OCI-LY1 (cell line): ENCODE results near the gene HLA-DPA1.

Experiments used
- H2AFZ ChIP-seq: fragments of 200-600 bp; sonication (generic), shearing (Covaris generic); 2 replicates; pipeline ENCODE4 v1.6.0; 2014; ENCODE audit warnings: antibody characterized with exemption, mild to moderate bottlenecking, low read length
- H3F3A ChIP-seq: fragments of 200-600 bp; sonication (generic), shearing (Covaris generic); 2 replicates; pipeline ENCODE4 v1.6.0; 2014; ENCODE audit warnings: mild to moderate bottlenecking, antibody characterized with exemption, low read length, moderate library complexity; ENCODE audit not compliant: insufficient read depth
- H3K27ac ChIP-seq: fragments of 200-600 bp; sonication (generic); 2 replicates; pipeline ENCODE4 v1.5.1; 2014; ENCODE audit warnings: low read length, mixed run types, mild to moderate bottlenecking, low read depth; ENCODE audit not compliant: poor library complexity, severe bottlenecking
- H3K27me3 ChIP-seq: fragments of 200-600 bp; sonication (generic); 2 replicates; pipeline ENCODE4 v1.6.0; 2014; ENCODE audit warnings: antibody characterized with exemption, mild to moderate bottlenecking, low read length, moderate library complexity; ENCODE audit not compliant: insufficient read depth
- H3K36me3 ChIP-seq: fragments of 200-600 bp; sonication (generic); 2 replicates; pipeline ENCODE4 v1.6.1; 2014; ENCODE audit warnings: mild to moderate bottlenecking, antibody characterized with exemption, low read length, moderate library complexity, mixed read lengths; ENCODE audit not compliant: insufficient read depth
- H3K4me1 ChIP-seq: fragments of 200-600 bp; sonication (generic); 2 replicates; pipeline ENCODE4 v1.5.1; 2014; ENCODE audit warnings: mild to moderate bottlenecking, low read length, moderate library complexity; ENCODE audit not compliant: insufficient read depth, severe bottlenecking
- H3K4me2 ChIP-seq: fragments of 200-600 bp; sonication (generic), shearing (Covaris generic); 2 replicates; pipeline ENCODE4 v1.6.1; 2014; ENCODE audit warnings: low read length
- H3K4me3 ChIP-seq: fragments of 200-600 bp; sonication (generic); 2 replicates; pipeline ENCODE4 v1.5.1; 2014; ENCODE audit warnings: low read length, low read depth, mild to moderate bottlenecking, mixed read lengths; ENCODE audit not compliant: poor library complexity, severe bottlenecking
- H3K79me2 ChIP-seq: fragments of 200-600 bp; shearing (Covaris generic); 2 replicates; pipeline ENCODE4 v1.6.1; 2016; ENCODE audit warnings: mixed run types, low read length, mixed read lengths; ENCODE audit not compliant: insufficient read depth
- H3K9ac ChIP-seq: fragments of 200-600 bp; sonication (generic), shearing (Covaris generic); 2 replicates; pipeline ENCODE4 v1.6.1; 2014; ENCODE audit warnings: mild to moderate bottlenecking, low read length, mixed read lengths
- H3K9me2 ChIP-seq: fragments of 200-600 bp; sonication (generic), shearing (Covaris generic); 2 replicates; pipeline ENCODE4 v1.6.1; 2014; ENCODE audit warnings: low read depth, mild to moderate bottlenecking, low read length, mixed read lengths
- H3K9me3 ChIP-seq: fragments of 200-600 bp; shearing (Covaris generic); 2 replicates; pipeline ENCODE4 v1.6.1; 2014; ENCODE audit warnings: low read length, mixed read lengths
- H4K20me1 ChIP-seq: fragments of 200-600 bp; sonication (generic), shearing (Covaris generic); 2 replicates; pipeline ENCODE4 v1.6.0; 2016; ENCODE audit warnings: mild to moderate bottlenecking, low read length; ENCODE audit not compliant: insufficient read depth
- CTCF ChIP-seq: fragments of 200-600 bp; sonication (generic), shearing (Covaris generic); IDR thresholded peaks from 2 replicates; pipeline ENCODE4 v1.5.1; 2017; ENCODE audit warnings: mild to moderate bottlenecking, antibody characterized with exemption, low read length, moderate library complexity, mixed read lengths
- EZH2 ChIP-seq: fragments of 200-600 bp; sonication (generic), shearing (Covaris generic); IDR thresholded peaks from 2 replicates; pipeline ENCODE4 v1.8.0; 2017; ENCODE audit warnings: borderline replicate concordance, mixed run types, mild to moderate bottlenecking, antibody characterized with exemption, low read length, moderate library complexity, mixed read lengths

Gene HLA-DPA1

DNA sequence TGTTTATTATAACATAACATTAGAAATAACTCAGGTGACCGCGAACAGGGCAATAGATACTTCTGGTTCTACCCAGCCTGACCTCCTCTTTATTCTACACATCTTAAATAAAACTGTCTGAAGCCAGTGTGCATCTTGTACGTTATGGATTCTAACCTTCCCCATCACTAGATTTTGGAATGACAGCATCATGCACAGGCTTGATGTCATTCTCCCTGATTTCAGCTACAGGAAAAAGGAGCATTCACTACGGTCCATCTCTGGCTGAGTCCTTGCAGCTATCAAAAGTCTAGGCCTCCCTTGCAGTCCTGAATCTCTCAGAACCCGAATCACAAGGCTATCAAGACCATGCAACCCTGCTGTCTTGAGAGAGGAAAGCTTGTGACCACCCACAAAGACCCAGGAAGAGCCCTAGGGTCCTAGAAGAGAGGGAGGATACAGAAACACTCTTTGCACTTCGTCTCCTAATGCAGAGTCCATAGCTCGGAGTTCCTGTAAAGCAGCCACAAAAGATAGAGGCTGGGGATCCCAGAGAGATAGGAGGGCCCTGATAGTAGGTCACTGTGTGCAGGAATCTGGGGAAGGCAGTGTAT, 845 bp downstream of the HLA-DPA1 start:
- no peaks in the 10 kb centered on the region for H3K9me2 ChIP-seq
- no peaks in the 10 kb centered on the region; the same call in 1 of the 2 replicates for H3K27me3 ChIP-seq
- H3K4me2 ChIP-seq = no peak overlapping the region
- H3K36me3 ChIP-seq = no peaks in the 10 kb centered on the region
- no peak overlapping the region for H3K27ac ChIP-seq
- H2AFZ ChIP-seq = no peak overlapping the region
- no peaks in the 10 kb centered on the region for H3F3A ChIP-seq
- H4K20me1 ChIP-seq = no peaks in the 10 kb centered on the region
- no peak overlapping the region for H3K4me3 ChIP-seq
- H3K9me3 ChIP-seq = no peaks in the 10 kb centered on the region
- H3K4me1 ChIP-seq = no peaks in the 10 kb centered on the region
- no peak overlapping the region for H3K9ac ChIP-seq
- TF ChIP-seq CTCF (no peak), EZH2 (no peak)
- H3K79me2 ChIP-seq = no peaks in the 10 kb centered on the region

DNA sequence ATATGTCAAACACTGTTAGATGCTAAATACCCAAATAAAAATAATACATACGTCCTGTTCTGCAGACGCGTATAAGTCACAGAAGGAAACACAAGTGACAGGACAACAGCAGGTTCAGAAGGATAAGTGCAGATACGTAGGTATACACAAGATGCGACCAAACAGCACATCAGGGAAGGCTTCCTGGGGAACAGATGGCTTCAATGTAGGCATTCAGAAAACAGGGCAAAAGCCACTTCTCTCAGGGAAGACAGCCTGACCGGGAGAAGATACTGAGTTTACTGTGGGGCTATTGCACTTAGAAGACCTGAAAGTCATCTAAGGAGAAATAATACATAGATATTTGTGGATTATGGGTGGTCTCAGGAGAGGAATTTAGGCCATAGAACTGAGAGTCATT, 1.9 kb downstream of the HLA-DPA1 start:
- Histone ChIP-seq H3K4me2 (no peak overlapping the region), H3K9me2 (no peaks in the 10 kb centered on the region), H3K9ac (no peak overlapping the region)

GRCh38 chr6:33070909-33071308, 2.5 kb downstream of the HLA-DPA1 start:
- no peak overlapping the region for H3K4me3 ChIP-seq
- H2AFZ ChIP-seq = no peak overlapping the region
- H3K9ac ChIP-seq = no peak overlapping the region
- no peaks in the 10 kb centered on the region for H4K20me1 ChIP-seq
- no peak overlapping the region for H3K4me2 ChIP-seq
- H3K79me2 ChIP-seq = no peaks in the 10 kb centered on the region
- H3K27me3 ChIP-seq = no peaks in the 10 kb centered on the region; the same call in 1 of the 2 replicates
- TF ChIP-seq EZH2 (no peak), CTCF (no peak)
- no peak overlapping the region for H3K27ac ChIP-seq
- no peaks in the 10 kb centered on the region for H3K9me2 ChIP-seq
- H3F3A ChIP-seq = no peaks in the 10 kb centered on the region
- no peaks in the 10 kb centered on the region for H3K36me3 ChIP-seq
- no peaks in the 10 kb centered on the region for H3K9me3 ChIP-seq
- no peaks in the 10 kb centered on the region for H3K4me1 ChIP-seq

More for the DNA sequence above, 1.9 kb downstream of the HLA-DPA1 start:
- Histone ChIP-seq H3K36me3 (no peaks in the 10 kb centered on the region), H3K79me2 (no peaks in the 10 kb centered on the region), H3K4me1 (no peaks in the 10 kb centered on the region), H4K20me1 (no peaks in the 10 kb centered on the region), H3F3A (no peaks in the 10 kb centered on the region), H3K27ac (no peak overlapping the region), H2AFZ (no peak overlapping the region), H3K9me3 (no peaks in the 10 kb centered on the region), H3K27me3 (no peaks in the 10 kb centered on the region; the same call in 1 of the 2 replicates), H3K4me3 (no peak overlapping the region)
- no peak for TF ChIP-seq CTCF
- TF ChIP-seq EZH2 = no peak
